Activated B cell treated with CpG ODN at 0.5 μM for 24 hours (primary cell): Measurements from ENCODE around the gene PPP1CA. TPM values are rescaled to one million over a fixed set of nuclear protein-coding genes. Genes with fewer than 3 reads are reported as not detected.

Source experiments
- ATAC-seq: fragments of 200-7000 bp; cut with Tn5 transposase; one replicate; pipeline ENCODE4 v1.10.0; 2021; ENCODE audit warnings: low read depth, mild to moderate bottlenecking, moderate library complexity
- CTCF ChIA-PET: fragments of 350-600 bp; sonication (Branson Sonifier 250); formaldehyde crosslinking; loops from one replicate; lab custom pipeline; 2021; ENCODE audit warnings: antibody characterized with exemption; lab: Charles Lee
- POLR2A ChIA-PET: fragments of 350-600 bp; sonication (Branson Sonifier 250); formaldehyde crosslinking; loops from one replicate; lab custom pipeline; 2021; ENCODE audit warnings: antibody characterized with exemption; lab: Charles Lee
- DNase-seq: peaks from one replicate; pipeline ENCODE4 v3.0.0; 2022
- H3K27ac Mint-ChIP-seq: one replicate; pipeline ENCODE4 v1.8.0; 2020; ENCODE audit warnings: mixed read lengths
- H3K27me3 Mint-ChIP-seq: one replicate; pipeline ENCODE4 v1.8.0; 2021; ENCODE audit warnings: mixed read lengths
- H3K36me3 Mint-ChIP-seq: one replicate; pipeline ENCODE4 v1.8.0; 2021; ENCODE audit warnings: low read depth, mixed read lengths
- H3K4me1 Mint-ChIP-seq: one replicate; pipeline ENCODE4 v1.8.0; 2021; ENCODE audit warnings: mixed read lengths
- H3K4me3 Mint-ChIP-seq: one replicate; pipeline ENCODE4 v1.8.0; 2020; ENCODE audit warnings: mild to moderate bottlenecking, mixed read lengths
- H3K9me3 Mint-ChIP-seq: one replicate; pipeline ENCODE4 v1.8.0; 2020; ENCODE audit warnings: mixed read lengths
- intact Hi-C: fragments of 100-400 bp; cut with micrococcal nuclease; formaldehyde crosslinking; loops from one replicate; pipeline ENCODE4 v1.15.1; 2024
- total RNA-seq: library from RNA; stranded (reverse); gene quantifications from 2 replicates; pipeline ENCODE4 v1.2.3, GENCODE V29; 2022
- TF ChIP-seq, protein P1 (sequence below): fragments of 200-600 bp; IDR thresholded peaks from one replicate; pipeline ENCODE4 v1.8.0; 2022; ENCODE audit warnings: antibody characterized with exemption, mild to moderate bottlenecking

The PPP1CA gene
- total RNA-seq, 1 donor from 2014 or later: 349 TPM

DNA sequence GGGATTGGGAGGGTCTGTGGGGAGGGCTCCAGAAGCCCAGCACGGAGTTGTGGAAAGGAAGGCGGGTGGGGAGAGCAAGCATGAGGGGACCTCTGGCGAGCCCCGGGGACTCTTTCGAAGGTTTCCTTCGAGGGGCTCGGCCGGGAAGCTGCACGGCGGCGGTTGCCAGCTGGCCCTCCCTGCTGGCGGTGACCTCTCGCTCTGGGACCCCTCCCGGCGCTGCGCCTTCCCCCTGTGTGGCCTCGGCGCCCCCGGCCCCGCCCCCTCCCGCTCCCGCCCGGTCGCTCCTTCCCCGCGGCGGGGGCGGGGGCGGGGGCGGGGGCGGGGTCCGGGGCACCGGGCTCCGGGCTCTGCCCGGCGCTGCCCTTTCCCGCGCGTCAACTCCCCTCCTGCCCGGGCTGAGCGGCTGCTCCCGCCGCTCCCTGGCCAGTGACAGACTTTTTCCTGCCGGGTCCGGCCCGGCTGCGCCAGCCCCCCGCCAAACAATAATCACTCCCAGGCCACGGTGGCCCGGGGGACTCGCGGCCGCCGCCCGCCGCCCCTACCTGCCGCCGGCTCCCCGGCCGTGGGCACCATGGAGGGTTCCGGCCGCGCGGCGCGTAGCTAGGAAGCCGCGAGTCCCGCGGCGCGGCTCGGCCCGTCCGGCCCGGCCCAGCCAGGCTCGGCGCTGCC is 29.2 kb downstream of the PPP1CA start:
- ATAC-seq: no peak
- Mint-ChIP-seq H3K27ac (no peak overlapping the region), H3K9me3 (no peaks in the 10 kb centered on the region), H3K4me3 (peak overlapping the region; percentile 90), H3K4me1 (peaks cover 66% of the 10 kb centered on the region), H3K27me3 (no peaks in the 10 kb centered on the region), H3K36me3 (peaks cover 29% of the 10 kb centered on the region)
- TF ChIP-seq, protein P1, sequence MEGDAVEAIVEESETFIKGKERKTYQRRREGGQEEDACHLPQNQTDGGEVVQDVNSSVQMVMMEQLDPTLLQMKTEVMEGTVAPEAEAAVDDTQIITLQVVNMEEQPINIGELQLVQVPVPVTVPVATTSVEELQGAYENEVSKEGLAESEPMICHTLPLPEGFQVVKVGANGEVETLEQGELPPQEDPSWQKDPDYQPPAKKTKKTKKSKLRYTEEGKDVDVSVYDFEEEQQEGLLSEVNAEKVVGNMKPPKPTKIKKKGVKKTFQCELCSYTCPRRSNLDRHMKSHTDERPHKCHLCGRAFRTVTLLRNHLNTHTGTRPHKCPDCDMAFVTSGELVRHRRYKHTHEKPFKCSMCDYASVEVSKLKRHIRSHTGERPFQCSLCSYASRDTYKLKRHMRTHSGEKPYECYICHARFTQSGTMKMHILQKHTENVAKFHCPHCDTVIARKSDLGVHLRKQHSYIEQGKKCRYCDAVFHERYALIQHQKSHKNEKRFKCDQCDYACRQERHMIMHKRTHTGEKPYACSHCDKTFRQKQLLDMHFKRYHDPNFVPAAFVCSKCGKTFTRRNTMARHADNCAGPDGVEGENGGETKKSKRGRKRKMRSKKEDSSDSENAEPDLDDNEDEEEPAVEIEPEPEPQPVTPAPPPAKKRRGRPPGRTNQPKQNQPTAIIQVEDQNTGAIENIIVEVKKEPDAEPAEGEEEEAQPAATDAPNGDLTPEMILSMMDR: no peak
- intact Hi-C loops: no loop called here
- POLR2A ChIA-PET: interaction anchor here (0.5 to 26.4 kb wide), 15 partner anchors 4 to 113 kb away, joined by 3 to 1307 read pairs (median 6); partner anchors contain the start of genes AIP, ANKRD13D, CLCF1 and POLD4
- DNase-seq: no peak
- CTCF ChIA-PET: interaction anchor here (1.4 to 22.6 kb wide), 7 partner anchors 10 to 104 kb away, joined by 3 to 735 read pairs (median 25); partner anchors contain the start of genes POLD4 and RAD9A

DNA sequence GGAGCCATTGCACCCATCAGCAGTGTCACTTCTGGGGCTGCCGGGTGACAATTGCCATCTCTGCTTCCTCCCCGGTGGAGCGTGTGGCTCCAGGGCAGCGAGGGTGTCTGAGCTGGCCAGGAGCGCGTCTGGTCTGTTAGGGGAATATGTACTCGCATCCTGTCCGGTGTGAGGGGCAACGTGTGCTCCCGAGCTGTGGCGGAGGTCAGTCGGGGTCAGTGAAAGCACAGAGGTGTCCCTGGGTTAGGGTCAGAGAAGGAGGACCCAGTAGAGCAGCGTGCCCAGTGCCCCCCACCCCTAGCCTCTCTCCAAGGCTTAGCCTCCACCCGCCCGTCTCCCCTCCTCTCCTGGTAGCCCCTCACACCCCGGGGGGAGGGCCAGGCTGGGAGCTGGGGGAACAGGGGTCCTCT is 29.7 kb downstream of the PPP1CA start:
- TF ChIP-seq, protein P1: no peak
- ATAC-seq (peak; percentile 1), DNase-seq (no peak)
- ChIA-PET POLR2A (interaction anchor here (0.5 to 26.4 kb wide), 11 partner anchors 5 to 132 kb away, joined by 3 to 1307 read pairs (median 8); partner anchors contain the start of genes CLCF1, POLD4 and RAD9A), CTCF (interaction anchor here (1.4 to 22.6 kb wide), 6 partner anchors 10 to 104 kb away, joined by 3 to 735 read pairs (median 26); partner anchors contain the start of genes POLD4 and RAD9A)
- peak overlapping the region; percentile 87 for H3K27ac Mint-ChIP-seq
- H3K4me3 Mint-ChIP-seq: peak overlapping the region; percentile 90
- H3K9me3 Mint-ChIP-seq: no peaks in the 10 kb centered on the region
- H3K27me3 Mint-ChIP-seq: no peaks in the 10 kb centered on the region
- intact Hi-C loops: no loop called here
- H3K36me3 Mint-ChIP-seq: peaks cover 29% of the 10 kb centered on the region
- peaks cover 67% of the 10 kb centered on the region for H3K4me1 Mint-ChIP-seq

DNA sequence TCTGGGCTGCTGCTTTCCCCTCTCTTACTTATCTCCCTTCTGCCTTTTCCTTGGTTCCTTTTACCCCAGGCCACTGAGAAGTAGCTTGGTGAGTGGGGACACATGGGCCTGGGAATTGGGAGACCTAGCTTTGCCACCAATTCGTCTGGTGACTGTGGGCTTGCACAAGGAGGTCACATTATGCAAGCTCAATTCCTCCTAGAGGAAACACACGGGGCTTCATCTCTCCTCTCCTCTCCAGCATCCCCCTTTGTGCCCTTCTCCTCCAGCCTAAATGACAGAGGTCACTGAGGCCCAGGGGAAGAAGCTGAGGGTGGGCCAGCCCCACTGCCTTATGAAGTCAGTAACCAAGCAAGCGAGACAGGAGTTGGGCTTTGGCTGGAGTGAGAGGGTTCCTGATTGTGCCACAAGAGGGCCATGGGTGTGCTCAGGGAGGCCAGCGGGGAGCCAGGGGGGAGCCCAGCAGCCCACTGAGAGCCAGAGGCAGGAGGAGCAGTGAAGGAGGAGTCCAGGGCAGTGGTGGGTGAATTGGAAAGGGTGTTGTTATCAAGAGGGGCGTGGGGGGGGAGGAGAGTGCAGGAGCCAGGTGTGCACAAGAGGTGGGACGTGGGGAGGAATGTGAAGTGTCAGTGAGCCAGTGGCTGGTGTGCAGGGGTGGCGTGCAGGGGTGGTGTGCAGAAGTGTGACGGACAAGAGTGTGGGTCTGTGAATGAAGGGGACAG is 30.3 kb downstream of the PPP1CA start:
- H3K4me3 Mint-ChIP-seq: peak overlapping the region; percentile 90
- DNase-seq: no peak
- H3K27me3 Mint-ChIP-seq: no peaks in the 10 kb centered on the region
- peaks cover 30% of the 10 kb centered on the region for H3K36me3 Mint-ChIP-seq
- no peaks in the 10 kb centered on the region for H3K9me3 Mint-ChIP-seq
- H3K4me1 Mint-ChIP-seq: peaks cover 72% of the 10 kb centered on the region
- TF ChIP-seq, protein P1: no peak
- intact Hi-C loops: no loop called here
- peak overlapping the region; percentile 87 for H3K27ac Mint-ChIP-seq
- ChIA-PET CTCF (interaction anchor here (1.1 to 22.6 kb wide), 7 partner anchors 10 to 109 kb away, joined by 3 to 735 read pairs (median 21); partner anchors contain the start of genes POLD4 and RAD9A), POLR2A (interaction anchor here (0.6 to 26.4 kb wide), 14 partner anchors 5 to 1295 kb away, joined by 3 to 1307 read pairs (median 6); partner anchors contain the start of genes ANKRD13D, CLCF1, POLD4 and RAD9A)
- peak; percentile 19 for ATAC-seq

DNA sequence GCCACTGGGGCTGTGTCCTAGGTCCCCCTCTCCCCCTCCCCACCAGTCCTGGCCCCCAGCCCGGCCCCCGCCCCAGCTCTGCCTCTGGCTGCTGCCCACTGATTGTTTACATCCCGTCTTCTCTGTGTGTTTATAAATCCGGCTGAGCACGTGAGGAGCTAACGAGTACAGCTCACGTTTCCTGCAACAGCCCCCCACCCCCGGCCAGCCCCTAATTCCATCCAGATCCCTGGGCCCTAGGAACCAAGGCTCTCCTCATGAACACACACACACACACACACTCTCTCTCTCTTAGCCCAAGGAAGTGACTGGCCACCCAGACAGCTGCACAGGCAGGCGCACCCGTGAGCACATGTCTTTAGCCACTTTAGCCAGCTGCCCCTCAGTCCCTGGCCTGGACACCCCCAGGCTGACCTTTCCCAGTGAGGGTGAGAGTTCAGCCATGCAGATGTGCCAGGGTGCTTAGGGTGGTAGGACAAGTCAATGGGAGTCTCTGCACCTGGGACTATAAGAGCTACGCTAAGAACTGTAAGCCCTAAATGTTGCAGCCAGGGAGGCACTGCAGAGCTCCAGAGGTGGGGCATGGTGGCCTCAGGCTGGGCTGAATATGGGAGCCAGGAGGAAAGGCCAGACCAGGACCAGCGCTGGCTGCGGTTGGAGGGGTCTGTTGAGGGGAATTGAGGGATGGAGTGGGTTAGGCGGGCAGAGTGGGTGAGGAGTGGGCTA is 31.1 kb downstream of the PPP1CA start:
- ChIA-PET CTCF (interaction anchor here (1.1 to 22.6 kb wide), 7 partner anchors 9 to 108 kb away, joined by 3 to 735 read pairs (median 21); partner anchors contain the start of genes POLD4 and RAD9A), POLR2A (interaction anchor here (0.6 to 26.4 kb wide), 19 partner anchors 6 to 851 kb away, joined by 3 to 1307 read pairs (median 6); partner anchors contain the start of genes ANKRD13D, CLCF1, PITPNM1 and POLD4)
- H3K27me3 Mint-ChIP-seq: no peaks in the 10 kb centered on the region
- no peaks in the 10 kb centered on the region for H3K9me3 Mint-ChIP-seq
- intact Hi-C loops: no loop called here
- DNase-seq (no peak), ATAC-seq (no peak)
- peaks cover 77% of the 10 kb centered on the region for H3K4me1 Mint-ChIP-seq
- H3K4me3 Mint-ChIP-seq: peak overlapping the region; percentile 77
- peak overlapping the region; percentile 60 for H3K27ac Mint-ChIP-seq
- H3K36me3 Mint-ChIP-seq: peaks cover 39% of the 10 kb centered on the region
- TF ChIP-seq, protein P1: no peak
